Subcutaneous abdominal adipose tissue (tissue), 5 donors: Measurements from ENCODE around the gene PKHD1.

ENCODE experiments used
- H3K27ac ChIP-seq: one replicate; pipeline ENCODE4 v1.7.0; 2013; ENCODE audit warnings: low read depth, mild to moderate bottlenecking, inconsistent platforms, low read length, moderate library complexity
- H3K27me3 ChIP-seq, 5 donors: one replicate each; pipeline ENCODE4 v1.7.0; 2013; ENCODE audit warnings: low read length in 5 of 5, inconsistent platforms in 1 of 5; ENCODE audit not compliant: control insufficient read depth in 5 of 5, insufficient read depth in 4 of 5
- H3K36me3 ChIP-seq, 5 donors: one replicate each; pipeline ENCODE4 v1.7.0; 2013; ENCODE audit warnings: low read length in 5 of 5; ENCODE audit not compliant: control insufficient read depth in 5 of 5, insufficient read depth in 5 of 5
- H3K4me1 ChIP-seq, 5 donors: one replicate each; pipeline ENCODE4 v1.7.0; 2013; ENCODE audit warnings: low read length in 5 of 5, mild to moderate bottlenecking in 3 of 5, moderate library complexity in 1 of 5; ENCODE audit not compliant: control insufficient read depth in 5 of 5, insufficient read depth in 5 of 5
- H3K4me3 ChIP-seq, 5 donors: one replicate each; pipeline ENCODE4 v1.7.0; 2013; ENCODE audit warnings: low read length in 5 of 5, low read depth in 1 of 5
- H3K9ac ChIP-seq, 5 donors: one replicate each; pipeline ENCODE4 v1.7.0; 2013; ENCODE audit warnings: low read length in 5 of 5, mild to moderate bottlenecking in 4 of 5, moderate library complexity in 3 of 5
- H3K9me3 ChIP-seq, 5 donors: one replicate each; pipeline ENCODE4 v1.7.0; 2013; ENCODE audit warnings: low read length in 5 of 5; ENCODE audit not compliant: control insufficient read depth in 5 of 5
- donor health status: healthy.
- donor health status: healthy.
- donor health status: healthy.
- donor health status: healthy.
- donor health status: healthy.

Gene PKHD1

GRCh38 chr6:51630011-51630410 is 457.4 kb downstream of the PKHD1 start:
- no peaks in the 10 kb centered on the region for H3K27me3 ChIP-seq

DNA sequence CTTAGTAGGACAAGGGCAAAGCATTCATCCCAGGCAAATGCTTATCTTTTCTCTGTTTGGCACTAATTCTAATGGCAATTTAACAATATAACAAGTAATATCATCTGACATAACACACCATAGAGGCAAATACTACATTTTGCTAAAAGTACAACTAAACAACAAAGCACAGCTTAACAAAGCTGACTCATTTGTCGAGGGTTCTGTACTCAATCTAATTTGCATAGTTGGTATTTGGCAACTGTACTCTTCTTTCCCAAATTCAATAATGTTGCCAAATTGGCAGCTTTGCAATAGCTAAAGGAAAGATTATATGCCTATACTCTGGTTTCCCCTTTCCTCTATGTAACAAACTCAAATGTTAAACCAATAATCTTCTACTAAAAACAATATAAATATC is 461.0 kb downstream of the PKHD1 start:
- Histone ChIP-seq H3K27me3 (no peaks in the 10 kb centered on the region), H3K4me3 (peak overlapping the region in 1 of 5 donors; percentile 10), H3K4me1 (peaks cover 0 to 19% (median 5%) of the 10 kb centered on the region in 5 donors), H3K9ac (no peak overlapping the region), H3K27ac (no peak overlapping the region), H3K36me3 (no peaks in the 10 kb centered on the region), H3K9me3 (no peaks in the 10 kb centered on the region)

More at GRCh38 chr6:51630011-51630410, 457.4 kb downstream of the PKHD1 start:
- Histone ChIP-seq H3K9me3 (no peaks in the 10 kb centered on the region), H3K9ac (no peak overlapping the region), H3K36me3 (no peaks in the 10 kb centered on the region), H3K27ac (no peak overlapping the region), H3K4me3 (no peak overlapping the region), H3K4me1 (peaks cover 0 to 19% (median 5%) of the 10 kb centered on the region in 5 donors)

DNA sequence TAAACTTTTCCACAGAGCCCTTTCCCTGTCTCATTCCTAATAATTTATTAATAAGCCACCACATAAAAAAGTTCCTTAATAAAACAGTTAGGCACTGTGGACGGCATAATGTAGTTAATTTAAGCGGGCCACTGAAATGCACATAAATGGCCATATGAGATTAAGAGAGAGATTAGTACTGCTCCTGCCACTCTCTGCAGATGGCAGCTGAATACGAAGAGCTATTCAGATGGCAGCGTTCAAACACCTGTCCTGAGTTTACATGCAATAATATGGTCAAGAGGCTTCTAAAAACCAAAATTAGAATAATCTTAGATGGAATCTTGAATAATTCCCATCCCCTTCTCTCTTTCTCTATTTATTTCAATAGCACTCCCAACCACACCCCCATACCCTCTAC is 461.8 kb downstream of the PKHD1 start:
- no peak overlapping the region for H3K27ac ChIP-seq
- H3K9ac ChIP-seq = no peak overlapping the region
- no peak overlapping the region for H3K4me3 ChIP-seq
- no peaks in the 10 kb centered on the region for H3K27me3 ChIP-seq
- no peaks in the 10 kb centered on the region for H3K36me3 ChIP-seq
- no peaks in the 10 kb centered on the region for H3K9me3 ChIP-seq
- peaks cover 0 to 19% (median 5%) of the 10 kb centered on the region in 5 donors for H3K4me1 ChIP-seq

GRCh38 chr6:51620971-51621370 is 466.4 kb downstream of the PKHD1 start:
- H3K27me3 ChIP-seq = no peaks in the 10 kb centered on the region
- H3K4me3 ChIP-seq = no peak overlapping the region
- H3K9ac ChIP-seq = no peak overlapping the region
- peaks cover 0 to 18% (median 15%) of the 10 kb centered on the region in 5 donors for H3K4me1 ChIP-seq
- H3K27ac ChIP-seq = no peak overlapping the region
- H3K36me3 ChIP-seq = no peaks in the 10 kb centered on the region
- H3K9me3 ChIP-seq = no peaks in the 10 kb centered on the region

DNA sequence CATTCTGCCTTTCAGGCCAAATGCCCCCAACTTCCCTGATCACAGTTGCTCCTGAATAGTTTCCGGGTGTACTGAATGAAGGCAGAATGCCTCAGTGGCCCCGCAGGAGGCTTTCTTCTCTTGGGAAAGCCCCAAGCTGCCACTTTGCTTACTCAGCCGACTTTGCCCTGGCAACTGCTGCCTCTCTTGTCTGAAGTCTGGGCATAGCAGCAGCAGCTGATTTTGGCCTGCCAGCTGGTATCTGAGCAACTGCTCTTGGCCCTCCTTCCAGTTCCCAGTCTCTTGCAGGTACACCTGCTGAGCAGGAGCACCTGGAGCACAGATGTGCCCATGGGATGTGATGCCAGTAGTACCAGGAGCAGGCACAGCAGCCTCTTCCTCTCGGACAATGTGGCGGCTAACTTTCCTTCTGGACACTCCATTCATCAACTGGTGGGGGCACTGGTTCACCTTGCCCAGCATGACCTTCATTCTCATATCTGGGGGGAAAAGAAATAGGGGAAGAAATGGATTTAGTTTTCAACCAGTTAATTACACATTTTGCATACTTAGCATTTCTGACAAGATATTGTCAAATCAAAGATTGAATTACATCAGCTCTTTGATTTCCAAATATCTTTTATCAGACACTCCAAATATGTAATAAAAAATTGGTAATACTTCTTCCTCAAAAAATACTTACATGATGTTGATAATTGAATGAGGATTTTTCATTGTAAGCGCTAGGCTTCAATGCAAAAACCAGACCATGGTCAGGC is 468.2 kb downstream of the PKHD1 start:
- peaks cover 0 to 15% (median 9%) of the 10 kb centered on the region in 5 donors for H3K4me1 ChIP-seq
- H3K27me3 ChIP-seq = no peaks in the 10 kb centered on the region
- no peak overlapping the region for H3K4me3 ChIP-seq
- no peaks in the 10 kb centered on the region for H3K9me3 ChIP-seq
- no peak overlapping the region for H3K9ac ChIP-seq
- no peaks in the 10 kb centered on the region for H3K36me3 ChIP-seq
- no peak overlapping the region for H3K27ac ChIP-seq

- Histone ChIP-seq H3K4me3 (no peak overlapping the region), H3K36me3 (no peaks in the 10 kb centered on the region)
Observed at GRCh38 chr6:51618563-51618962, 468.9 kb downstream of the PKHD1 start.

DNA sequence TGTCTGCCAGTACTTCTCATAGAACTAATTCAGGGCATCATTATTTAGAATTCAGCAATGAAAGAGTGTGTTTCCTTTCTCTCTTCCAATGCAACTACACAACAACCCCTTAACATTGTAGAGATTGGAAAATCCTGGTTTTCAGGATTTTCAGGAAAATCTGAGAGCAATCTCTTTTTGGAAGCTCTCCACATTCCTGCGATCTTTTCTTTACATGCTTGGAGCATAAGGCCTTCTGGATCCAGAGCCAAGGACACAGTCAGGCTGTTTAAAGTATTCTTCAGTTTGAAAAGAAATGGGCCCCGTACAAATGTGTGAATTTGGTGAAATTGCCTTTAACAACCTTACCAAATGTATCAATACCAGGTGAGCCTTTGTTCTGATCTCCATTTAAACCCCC is 469.7 kb downstream of the PKHD1 start:
- H3K27ac ChIP-seq = no peak overlapping the region
- peaks cover 0 to 15% (median 9%) of the 10 kb centered on the region in 5 donors for H3K4me1 ChIP-seq
- no peaks in the 10 kb centered on the region for H3K27me3 ChIP-seq
- no peak overlapping the region for H3K4me3 ChIP-seq
- no peaks in the 10 kb centered on the region for H3K9me3 ChIP-seq
- no peaks in the 10 kb centered on the region for H3K36me3 ChIP-seq
- no peak overlapping the region for H3K9ac ChIP-seq

More at GRCh38 chr6:51618563-51618962, 468.9 kb downstream of the PKHD1 start:
- no peaks in the 10 kb centered on the region for H3K27me3 ChIP-seq
- H3K27ac ChIP-seq = no peak overlapping the region
- no peak overlapping the region for H3K9ac ChIP-seq
- H3K4me1 ChIP-seq = peaks cover 0 to 15% (median 9%) of the 10 kb centered on the region in 5 donors
- no peaks in the 10 kb centered on the region for H3K9me3 ChIP-seq

- Histone ChIP-seq H3K27ac (no peak overlapping the region), H3K4me3 (no peak overlapping the region), H3K4me1 (peaks cover 0 to 15% (median 9%) of the 10 kb centered on the region in 5 donors), H3K36me3 (no peaks in the 10 kb centered on the region), H3K27me3 (no peaks in the 10 kb centered on the region), H3K9ac (no peak overlapping the region), H3K9me3 (no peaks in the 10 kb centered on the region)
Observed at GRCh38 chr6:51616243-51616642, 471.2 kb downstream of the PKHD1 start.

GRCh38 chr6:51614725-51615124 is 472.7 kb downstream of the PKHD1 start:
- Histone ChIP-seq H3K36me3 (no peaks in the 10 kb centered on the region), H3K4me3 (no peak overlapping the region), H3K4me1 (peaks cover 0 to 15% (median 9%) of the 10 kb centered on the region in 5 donors), H3K9me3 (no peaks in the 10 kb centered on the region), H3K27me3 (no peaks in the 10 kb centered on the region), H3K9ac (no peak overlapping the region), H3K27ac (no peak overlapping the region)

DNA sequence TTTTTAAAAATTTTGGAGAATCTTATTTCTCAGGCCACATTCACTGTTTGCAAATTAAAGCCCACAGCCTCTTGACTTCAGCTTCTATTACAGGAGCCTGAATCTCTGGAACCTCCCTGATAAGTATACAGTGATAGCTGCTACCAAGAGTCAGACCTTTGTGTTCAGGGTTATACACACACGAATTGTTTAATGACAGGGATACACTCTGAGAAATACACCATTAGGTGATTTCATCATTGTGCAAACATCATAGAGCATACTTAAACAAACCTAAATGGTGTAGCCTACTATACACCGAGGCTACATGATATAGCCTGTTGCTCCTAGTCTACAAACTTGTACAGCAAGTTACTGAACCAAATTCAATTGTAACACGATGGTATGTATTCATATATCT is 473.9 kb downstream of the PKHD1 start:
- Histone ChIP-seq H3K36me3 (no peaks in the 10 kb centered on the region), H3K9me3 (no peaks in the 10 kb centered on the region), H3K27me3 (no peaks in the 10 kb centered on the region), H3K4me3 (no peak overlapping the region), H3K9ac (no peak overlapping the region), H3K27ac (no peak overlapping the region), H3K4me1 (peaks cover 0 to 13% (median 9%) of the 10 kb centered on the region in 5 donors)
